ENCODE results near the gene VAT1L. TPM values are rescaled to one million over a fixed set of nuclear protein-coding genes. Genes with fewer than 3 reads are reported as not detected.

The VAT1L gene
- total RNA-seq, 1 donor = under 0.01 TPM

DNA sequence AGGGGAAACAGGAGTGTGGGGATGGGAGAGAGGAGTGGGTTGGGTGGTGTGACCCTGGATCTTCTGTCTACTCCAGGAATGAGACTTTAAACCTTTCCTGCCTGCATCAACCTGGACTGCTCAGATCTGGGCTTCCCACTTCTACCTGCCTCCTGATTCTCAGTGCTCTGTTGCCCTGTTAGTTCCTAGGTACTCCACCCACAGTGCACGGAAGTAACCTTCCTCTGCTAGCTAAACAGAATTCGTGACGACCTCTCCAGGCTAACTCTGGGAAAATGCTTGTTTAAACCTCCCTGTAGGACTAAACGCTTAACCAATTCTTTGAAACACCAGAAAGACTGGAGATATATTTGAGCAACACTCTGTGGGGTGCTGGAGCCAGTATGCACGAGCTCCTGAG is 150.5 kb downstream of the VAT1L start:
- Histone ChIP-seq H3K27ac (ENCODE audit: low read depth, low read length) (no peak overlapping the region), H3K4me3 (ENCODE audit: insufficient read depth, low read length) (no peak overlapping the region), H4K20me1 (ENCODE audit: insufficient read depth, low read length) (no peaks in the 10 kb centered on the region), H3K79me2 (ENCODE audit: insufficient read depth, low read length) (no peaks in the 10 kb centered on the region), H3K9me3 (ENCODE audit: low read depth, low read length) (no peaks in the 10 kb centered on the region), H3K27me3 (ENCODE audit: insufficient read depth, low read length) (no peaks in the 10 kb centered on the region), H3K36me3 (ENCODE audit: insufficient read depth, low read length) (no peaks in the 10 kb centered on the region), H3K4me2 (ENCODE audit: insufficient read depth, low read length) (no peak overlapping the region), H2AFZ (ENCODE audit: low read length) (no peak overlapping the region), H3K4me1 (ENCODE audit: insufficient read depth, low read length) (no peaks in the 10 kb centered on the region)
- TF ChIP-seq, protein P1, sequence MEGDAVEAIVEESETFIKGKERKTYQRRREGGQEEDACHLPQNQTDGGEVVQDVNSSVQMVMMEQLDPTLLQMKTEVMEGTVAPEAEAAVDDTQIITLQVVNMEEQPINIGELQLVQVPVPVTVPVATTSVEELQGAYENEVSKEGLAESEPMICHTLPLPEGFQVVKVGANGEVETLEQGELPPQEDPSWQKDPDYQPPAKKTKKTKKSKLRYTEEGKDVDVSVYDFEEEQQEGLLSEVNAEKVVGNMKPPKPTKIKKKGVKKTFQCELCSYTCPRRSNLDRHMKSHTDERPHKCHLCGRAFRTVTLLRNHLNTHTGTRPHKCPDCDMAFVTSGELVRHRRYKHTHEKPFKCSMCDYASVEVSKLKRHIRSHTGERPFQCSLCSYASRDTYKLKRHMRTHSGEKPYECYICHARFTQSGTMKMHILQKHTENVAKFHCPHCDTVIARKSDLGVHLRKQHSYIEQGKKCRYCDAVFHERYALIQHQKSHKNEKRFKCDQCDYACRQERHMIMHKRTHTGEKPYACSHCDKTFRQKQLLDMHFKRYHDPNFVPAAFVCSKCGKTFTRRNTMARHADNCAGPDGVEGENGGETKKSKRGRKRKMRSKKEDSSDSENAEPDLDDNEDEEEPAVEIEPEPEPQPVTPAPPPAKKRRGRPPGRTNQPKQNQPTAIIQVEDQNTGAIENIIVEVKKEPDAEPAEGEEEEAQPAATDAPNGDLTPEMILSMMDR (IDR thresholded peaks at IDR 0.05; ENCODE audit: extremely low read depth, low read depth, low read length) = no peak
- DNase-seq (ENCODE audit: insufficient read length, low spot score, missing footprints) = no peak

DNA sequence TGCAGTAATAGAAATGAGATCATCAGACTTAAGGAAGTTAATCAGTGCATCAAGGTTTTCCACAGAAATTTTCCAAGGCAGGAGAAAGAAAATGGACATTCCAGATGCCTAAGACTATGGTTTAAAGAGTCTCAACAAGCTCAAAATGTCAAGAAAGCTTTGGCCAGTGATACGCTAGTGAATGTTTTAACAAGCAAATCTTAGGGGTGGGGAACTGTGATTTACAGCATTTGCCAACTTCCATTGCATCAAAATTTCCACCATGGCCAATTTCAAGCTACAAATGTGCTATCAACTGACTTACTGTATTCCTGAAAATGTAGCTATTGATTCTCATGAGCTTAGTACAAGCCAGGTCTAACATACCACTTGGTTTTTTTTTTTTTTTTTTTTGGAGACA is 151.6 kb downstream of the VAT1L start:
- TF ChIP-seq, protein P1 (IDR thresholded peaks at IDR 0.05; ENCODE audit: extremely low read depth, low read depth, low read length) = no peak
- Histone ChIP-seq H3K79me2 (ENCODE audit: insufficient read depth, low read length) (no peaks in the 10 kb centered on the region), H3K27ac (ENCODE audit: low read depth, low read length) (no peak overlapping the region), H3K4me3 (ENCODE audit: insufficient read depth, low read length) (no peak overlapping the region), H3K27me3 (ENCODE audit: insufficient read depth, low read length) (no peaks in the 10 kb centered on the region), H2AFZ (ENCODE audit: low read length) (no peak overlapping the region), H3K9me3 (ENCODE audit: low read depth, low read length) (no peaks in the 10 kb centered on the region), H3K4me1 (ENCODE audit: insufficient read depth, low read length) (no peaks in the 10 kb centered on the region), H3K36me3 (ENCODE audit: insufficient read depth, low read length) (no peaks in the 10 kb centered on the region), H3K4me2 (ENCODE audit: insufficient read depth, low read length) (no peak overlapping the region), H4K20me1 (ENCODE audit: insufficient read depth, low read length) (no peaks in the 10 kb centered on the region)
- DNase-seq (ENCODE audit: insufficient read length, low spot score, missing footprints) = no peak

DNA sequence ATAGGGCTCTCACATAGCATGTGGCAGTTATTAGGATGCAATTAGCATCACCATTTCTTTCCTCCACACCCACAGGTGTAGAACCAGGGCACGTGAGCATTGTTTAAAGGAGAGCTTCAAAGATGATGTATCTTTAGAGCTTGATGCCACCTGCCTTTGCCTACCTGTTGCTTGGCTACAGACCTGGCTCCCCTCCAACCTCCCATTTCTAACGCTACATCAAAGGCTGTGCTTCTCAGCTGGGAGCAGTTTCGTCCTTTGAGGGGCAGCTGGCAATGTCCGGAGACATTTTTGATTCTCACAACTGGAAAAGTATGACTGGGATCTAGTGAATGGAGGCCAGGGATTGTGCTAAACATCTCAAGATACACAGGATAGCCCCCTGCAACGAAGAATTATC is 155.4 kb downstream of the VAT1L start:
- DNase-seq (ENCODE audit: insufficient read length, low spot score, missing footprints) = no peak
- TF ChIP-seq, protein P1 (IDR thresholded peaks at IDR 0.05; ENCODE audit: extremely low read depth, low read depth, low read length) = no peak
- no peaks in the 10 kb centered on the region for H3K4me1 ChIP-seq (ENCODE audit: insufficient read depth, low read length)
- H2AFZ ChIP-seq (ENCODE audit: low read length) = no peak overlapping the region
- H3K9me3 ChIP-seq (ENCODE audit: low read depth, low read length) = no peaks in the 10 kb centered on the region
- no peaks in the 10 kb centered on the region for H4K20me1 ChIP-seq (ENCODE audit: insufficient read depth, low read length)
- H3K27me3 ChIP-seq (ENCODE audit: insufficient read depth, low read length) = no peaks in the 10 kb centered on the region
- no peak overlapping the region for H3K4me3 ChIP-seq (ENCODE audit: insufficient read depth, low read length)
- H3K79me2 ChIP-seq (ENCODE audit: insufficient read depth, low read length) = no peaks in the 10 kb centered on the region
- no peak overlapping the region for H3K4me2 ChIP-seq (ENCODE audit: insufficient read depth, low read length)
- H3K27ac ChIP-seq (ENCODE audit: low read depth, low read length) = no peak overlapping the region
- H3K36me3 ChIP-seq (ENCODE audit: insufficient read depth, low read length) = no peaks in the 10 kb centered on the region

DNA sequence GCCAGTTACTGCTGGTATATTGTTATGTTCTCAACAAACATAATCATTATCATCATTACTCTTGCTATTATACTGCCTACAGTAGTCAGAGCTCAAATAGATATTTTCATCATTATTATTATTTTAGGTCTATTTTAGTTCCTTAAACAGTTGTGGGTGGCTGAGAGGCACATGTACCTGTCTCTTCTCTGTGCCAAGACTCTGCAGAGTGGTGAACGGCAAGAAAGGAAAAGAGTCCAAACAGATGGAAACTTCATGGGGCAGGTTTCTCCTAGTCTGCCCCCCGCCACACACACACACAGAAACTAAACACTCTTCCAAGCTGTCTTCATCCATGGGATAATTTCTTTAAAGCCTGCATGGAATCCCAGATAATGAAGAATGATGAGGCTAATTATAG is 156.3 kb downstream of the VAT1L start:
- Histone ChIP-seq H3K79me2 (ENCODE audit: insufficient read depth, low read length) (no peaks in the 10 kb centered on the region), H2AFZ (ENCODE audit: low read length) (no peak overlapping the region), H4K20me1 (ENCODE audit: insufficient read depth, low read length) (no peaks in the 10 kb centered on the region), H3K36me3 (ENCODE audit: insufficient read depth, low read length) (no peaks in the 10 kb centered on the region), H3K4me3 (ENCODE audit: insufficient read depth, low read length) (no peak overlapping the region), H3K9me3 (ENCODE audit: low read depth, low read length) (no peaks in the 10 kb centered on the region), H3K27ac (ENCODE audit: low read depth, low read length) (no peak overlapping the region), H3K4me2 (ENCODE audit: insufficient read depth, low read length) (no peak overlapping the region), H3K27me3 (ENCODE audit: insufficient read depth, low read length) (no peaks in the 10 kb centered on the region), H3K4me1 (ENCODE audit: insufficient read depth, low read length) (no peaks in the 10 kb centered on the region)
- DNase-seq (ENCODE audit: insufficient read length, low spot score, missing footprints) = no peak
- TF ChIP-seq, protein P1 (IDR thresholded peaks at IDR 0.05; ENCODE audit: extremely low read depth, low read depth, low read length) = no peak
